Right kidney (tissue), 1 donor: ENCODE measurements around the gene AMBRA1.

Experiments used
- DNase-seq: peaks from one replicate; pipeline ENCODE4 v3.0.0-alpha.2; 2016

Gene AMBRA1

GRCh38 chr11:46402957-46403902, 190.6 kb downstream of the AMBRA1 start:
- no peak for DNase-seq

DNA sequence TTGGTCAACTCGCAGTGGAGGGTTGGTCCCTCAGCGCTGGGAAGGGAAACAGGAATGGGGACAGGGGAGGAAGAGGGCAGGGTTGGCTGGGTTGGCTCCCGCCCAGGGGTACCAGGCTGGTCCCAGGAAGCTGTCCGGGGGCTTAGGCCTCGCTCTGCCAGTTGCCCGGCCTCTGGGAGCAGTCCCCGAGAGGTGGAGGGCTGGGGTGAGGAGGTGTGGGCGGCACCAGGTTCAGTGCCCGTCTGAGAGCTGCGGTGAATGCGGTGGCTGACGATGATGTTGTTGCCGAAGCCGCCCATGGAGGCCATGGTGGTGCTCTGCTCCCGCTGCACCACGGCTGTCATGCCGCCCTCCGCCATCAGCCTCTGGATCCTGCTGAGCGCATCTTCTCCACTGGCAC, 196.3 kb downstream of the AMBRA1 start:
- no peak for DNase-seq

DNA sequence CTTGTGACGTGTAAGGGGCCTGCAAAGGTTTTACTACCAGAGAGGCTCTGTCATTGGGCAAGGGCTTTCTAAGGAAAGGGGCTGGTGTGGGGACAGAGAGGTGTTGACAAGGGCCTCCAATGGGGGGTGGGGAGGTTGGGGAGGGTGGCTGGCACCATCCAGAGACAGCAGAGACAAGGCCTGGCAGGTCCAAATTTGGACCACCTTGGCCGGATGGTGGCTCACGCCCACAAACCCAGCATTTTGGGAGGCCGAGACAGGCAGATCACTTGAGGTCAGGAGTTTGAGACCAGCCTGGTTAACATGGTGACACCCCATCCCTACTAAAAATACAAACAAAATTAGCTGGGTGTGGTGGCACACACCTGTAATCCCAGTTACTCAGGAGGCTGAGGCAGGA, 200.1 kb downstream of the AMBRA1 start:
- no peak for DNase-seq

DNA sequence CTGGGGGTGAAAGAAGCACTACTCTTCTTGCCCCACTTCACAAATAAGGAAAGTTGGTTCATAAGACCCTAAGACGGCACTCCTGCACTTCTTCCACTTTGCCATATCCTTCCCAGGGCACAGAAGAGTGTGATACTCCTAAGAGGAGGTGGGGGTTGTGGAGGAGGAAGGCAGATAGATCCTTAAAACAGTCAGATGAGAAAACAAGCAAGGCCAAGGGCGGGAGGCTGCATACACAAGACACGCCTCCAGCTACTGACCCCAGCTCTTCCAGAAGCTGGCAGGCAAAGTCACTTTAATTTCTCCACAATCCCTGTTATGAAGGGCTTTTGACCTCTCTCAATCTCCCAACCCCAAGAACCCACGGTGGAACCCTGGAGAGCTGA, 200.6 kb downstream of the AMBRA1 start:
- DNase-seq: no peak

GRCh38 chr11:46392421-46393230, 201.2 kb downstream of the AMBRA1 start:
- peak; percentile 93 for DNase-seq

- DNase-seq: peak; percentile 51
Measured at GRCh38 chr11:46391578-46392420, 202.0 kb downstream of the AMBRA1 start, which contains the start of gene CHRM4. TSS of gene CHRM4 (minus strand) at chr11:46391776. CDS start at chr11:46386557, 5,219 bp downstream.

DNA sequence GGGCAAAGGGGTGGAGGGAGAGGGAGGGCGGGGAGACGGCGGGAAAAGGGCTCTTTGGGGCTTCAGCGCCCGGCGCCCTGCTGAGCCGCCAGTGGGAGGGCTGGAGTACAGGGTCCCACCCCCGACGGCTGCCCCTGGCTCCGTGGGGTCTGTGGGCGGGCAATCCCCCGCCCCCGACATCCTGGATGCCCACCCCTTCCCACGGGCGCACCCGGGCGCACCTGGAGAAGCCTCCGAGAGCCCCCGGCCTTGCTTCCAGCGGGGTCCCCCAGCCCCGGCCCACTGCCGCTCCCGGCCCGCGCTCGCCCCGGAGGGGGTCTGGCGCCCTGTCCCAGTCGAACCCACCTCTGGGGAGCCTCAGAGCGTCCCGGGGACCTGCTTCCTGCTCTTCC, 202.6 kb downstream of the AMBRA1 start:
- peak; percentile 29 for DNase-seq

- peak; percentile 41 for DNase-seq
Measured at GRCh38 chr11:46390331-46391171, 203.3 kb downstream of the AMBRA1 start.

DNA sequence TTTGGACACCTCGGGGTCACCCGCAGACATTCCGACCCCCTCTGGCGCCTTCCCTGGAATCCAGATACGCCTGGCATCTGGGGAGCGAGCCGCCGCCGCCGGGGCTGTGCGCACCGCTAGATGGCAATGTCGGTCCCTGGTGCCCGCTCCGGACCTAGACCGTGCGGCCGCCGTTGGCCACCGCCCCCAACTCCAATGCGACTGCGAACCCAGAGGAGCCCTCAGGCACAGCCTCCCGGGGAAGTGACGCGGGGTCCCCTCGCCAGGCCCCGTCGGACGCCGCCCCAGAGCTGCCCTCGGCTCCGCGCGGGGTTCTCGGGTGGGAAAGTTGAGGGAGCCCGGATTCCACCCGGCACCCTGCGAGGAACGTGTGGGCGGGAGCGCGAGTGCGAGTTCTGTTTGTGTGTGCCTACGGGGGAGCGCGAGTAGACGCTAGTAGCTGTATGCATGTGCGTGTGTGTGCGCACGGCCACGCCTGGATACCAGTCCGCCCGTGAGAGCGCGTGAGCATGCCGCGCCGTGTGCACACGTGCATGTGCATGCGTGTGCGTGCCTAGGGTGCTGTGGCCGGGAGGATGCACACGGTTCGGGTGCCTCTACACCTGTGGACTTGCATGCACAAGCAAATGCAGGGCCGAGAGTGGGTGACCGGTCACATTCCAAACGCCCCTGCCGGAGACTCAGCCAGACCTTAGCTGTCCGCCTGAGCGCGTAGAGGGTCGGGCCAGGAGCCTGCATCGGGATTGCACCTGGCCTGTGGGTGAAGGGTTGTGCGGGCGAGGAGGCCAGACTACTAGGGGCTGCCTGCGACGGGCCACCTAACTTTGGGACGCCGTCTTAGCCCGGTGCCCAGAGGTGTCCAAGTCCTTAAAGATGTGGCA, 204.1 kb downstream of the AMBRA1 start:
- DNase-seq: peak; percentile 74

DNA sequence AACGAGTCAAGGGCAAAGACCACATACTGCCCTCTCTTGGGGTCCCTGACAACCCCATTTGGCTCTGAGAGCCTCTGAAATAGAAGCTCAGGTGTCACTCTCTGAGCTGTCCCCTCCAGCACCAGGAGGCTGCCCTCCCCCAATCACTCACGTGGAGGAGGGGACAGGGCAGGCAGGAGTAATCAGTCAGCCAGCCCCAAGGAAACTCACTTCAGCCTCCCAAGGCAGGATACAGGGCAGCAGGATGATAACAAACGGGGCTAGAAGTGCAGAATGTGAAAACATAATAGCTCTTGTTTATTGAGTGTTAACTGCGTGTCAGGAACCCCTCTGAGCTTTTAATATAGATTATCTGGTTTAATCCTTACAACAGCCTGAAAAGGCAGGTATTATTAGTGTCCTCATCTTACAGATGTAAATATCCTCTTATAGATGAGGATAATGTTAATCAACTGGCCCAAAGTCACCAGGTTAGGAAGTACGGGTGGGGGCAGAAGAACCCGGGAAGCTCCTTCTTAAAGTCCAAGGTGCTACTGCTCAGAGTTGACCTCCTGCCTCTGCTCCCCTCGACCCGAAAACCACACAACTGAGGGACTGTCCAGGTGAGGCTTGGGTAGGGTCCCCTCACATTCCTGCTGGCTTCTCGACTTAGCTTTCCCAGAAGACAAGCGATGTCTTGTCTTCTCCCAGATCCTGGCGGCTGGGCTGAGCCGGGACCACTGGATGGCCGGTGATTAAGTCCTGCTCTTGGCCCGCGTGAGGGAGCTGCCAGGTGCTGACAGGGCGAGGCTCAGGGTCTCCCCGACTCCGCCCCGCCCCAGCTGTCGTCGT, 205.0 kb downstream of the AMBRA1 start:
- DNase-seq: no peak

DNA sequence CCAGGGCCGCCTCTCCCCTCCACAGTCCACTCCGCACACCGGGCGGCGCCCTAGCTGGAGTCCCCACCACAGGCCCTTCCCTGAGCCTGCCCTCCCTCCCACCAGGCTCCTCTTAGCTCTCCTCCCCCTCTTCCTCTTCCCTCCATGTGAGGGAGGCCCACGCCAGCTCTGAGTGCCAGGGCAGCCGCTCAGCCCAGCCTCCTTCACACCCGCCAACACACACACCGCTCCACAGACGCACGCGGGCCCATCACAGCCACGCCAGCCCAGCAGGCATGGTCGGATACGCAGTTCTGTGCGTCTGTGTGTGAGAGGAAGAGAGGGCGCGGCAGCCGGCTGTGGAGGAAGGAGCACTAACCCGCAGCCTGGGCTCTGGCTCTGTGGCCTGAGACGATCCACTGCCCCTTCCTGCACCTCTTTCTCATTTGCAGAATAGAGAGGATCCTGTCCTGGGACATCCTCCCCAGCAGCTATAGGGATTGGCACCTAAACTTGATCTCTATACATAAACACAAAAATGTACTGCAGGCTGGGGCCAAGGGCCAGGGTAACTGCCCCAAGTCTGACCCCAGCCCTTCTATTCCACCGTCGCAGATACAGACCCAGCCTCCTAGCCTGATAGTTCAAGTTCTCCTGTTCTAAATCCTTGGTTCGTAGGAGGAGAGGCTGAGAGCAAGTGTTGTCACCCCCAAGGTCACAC, 205.8 kb downstream of the AMBRA1 start:
- DNase-seq: peak; percentile 42

- DNase-seq: no peak
Measured at GRCh38 chr11:46387456-46387855, 206.4 kb downstream of the AMBRA1 start.

DNA sequence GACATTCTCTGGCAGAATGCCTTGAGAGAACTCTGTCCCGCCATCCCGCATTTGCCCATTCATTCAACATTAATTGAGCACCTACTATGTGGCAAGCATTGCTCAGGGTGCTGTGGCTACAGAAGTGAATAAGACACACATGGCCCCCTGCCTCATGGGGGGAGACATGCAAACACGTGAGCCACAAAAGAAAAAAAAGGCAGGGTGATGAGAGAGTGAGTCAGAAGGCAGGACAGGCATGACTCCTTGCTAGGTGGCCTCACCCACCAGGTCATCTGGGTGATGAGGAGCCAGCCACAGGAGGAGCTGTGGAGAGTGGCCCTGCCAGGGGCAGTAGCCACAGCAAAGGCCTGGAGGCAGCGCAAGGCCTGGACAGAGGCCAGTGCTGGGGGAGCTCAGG, 207.1 kb downstream of the AMBRA1 start:
- DNase-seq: no peak

GRCh38 chr11:46386005-46386578, 207.7 kb downstream of the AMBRA1 start:
- no peak for DNase-seq

GRCh38 chr11:46385169-46386004, 208.4 kb downstream of the AMBRA1 start:
- no peak for DNase-seq

GRCh38 chr11:46383974-46384701, 209.7 kb downstream of the AMBRA1 start:
- DNase-seq: no peak

GRCh38 chr11:46383404-46383758, 210.4 kb downstream of the AMBRA1 start:
- DNase-seq: no peak
